Smooth muscle cell (in vitro differentiated cells): ENCODE data around the gene P2RY12. TPM values are rescaled to one million over a fixed set of nuclear protein-coding genes. Genes with fewer than 3 reads are reported as not detected.
A peak's percentile ranks its signal among the peaks of the same experiment; 100 is the strongest.

ENCODE experiments used
- DNase-seq: peaks from one replicate; lab custom pipeline; 2025; ENCODE audit not compliant: unreplicated experiment; lab: John Stamatoyannopoulos, UW
- H2AFZ ChIP-seq: fragments of 200-600 bp; sonication (generic); 2 replicates; pipeline ENCODE4 v1.6.0; 2016; ENCODE audit warnings: antibody characterized with exemption, low read depth, mild to moderate bottlenecking
- H3F3A ChIP-seq: fragments of 200-600 bp; sonication (generic); 2 replicates; pipeline ENCODE4 v1.6.0; 2017; ENCODE audit warnings: antibody characterized with exemption, low read depth
- H3K27ac ChIP-seq: fragments of 200-600 bp; sonication (generic); 2 replicates; pipeline ENCODE4 v1.5.1; 2016; ENCODE audit warnings: low read depth, mild to moderate bottlenecking
- H3K27me3 ChIP-seq: fragments of 200-600 bp; sonication (generic); 2 replicates; pipeline ENCODE4 v1.6.1; 2016; ENCODE audit warnings: low read depth, mild to moderate bottlenecking
- H3K36me3 ChIP-seq: fragments of 200-600 bp; sonication (generic); 2 replicates; pipeline ENCODE4 v1.5.1; 2016; ENCODE audit warnings: low read depth
- H3K4me1 ChIP-seq: fragments of 200-600 bp; sonication (generic); 2 replicates; pipeline ENCODE4 v1.5.1; 2016; ENCODE audit warnings: low read depth
- H3K4me2 ChIP-seq: fragments of 200-600 bp; sonication (generic); 2 replicates; pipeline ENCODE4 v1.6.0; 2016; ENCODE audit warnings: mild to moderate bottlenecking
- H3K4me3 ChIP-seq: fragments of 200-600 bp; sonication (generic); 2 replicates; pipeline ENCODE4 v1.5.1; 2016; ENCODE audit warnings: mild to moderate bottlenecking
- H3K79me2 ChIP-seq: fragments of 200-600 bp; sonication (generic); 2 replicates; pipeline ENCODE4 v1.6.0; 2016; ENCODE audit warnings: low read depth, mild to moderate bottlenecking
- H3K9ac ChIP-seq: fragments of 200-600 bp; sonication (generic); 2 replicates; pipeline ENCODE4 v1.6.0; 2016; ENCODE audit warnings: low read depth
- H3K9me3 ChIP-seq: fragments of 200-600 bp; sonication (generic); replicated peaks from 2 replicates; pipeline ENCODE4 v1.5.1; 2016; ENCODE audit warnings: low read depth
- H4K20me1 ChIP-seq: fragments of 200-600 bp; sonication (generic); 2 replicates; pipeline ENCODE4 v1.6.0; 2016; ENCODE audit warnings: low read depth
- CTCF ChIP-seq: fragments of 200-600 bp; sonication (generic); IDR thresholded peaks from 2 replicates; pipeline ENCODE4 v1.5.1; 2017; ENCODE audit warnings: borderline replicate concordance, mild to moderate bottlenecking, antibody characterized with exemption; ENCODE audit not compliant: insufficient read depth, poor library complexity, severe bottlenecking
- WGBS: methylation state at CpG from one replicate; pipeline ENCODE4 v1.1.7; 2016; ENCODE audit warnings: low lambda C conversion rate; 5-methylcytosine and 5-hydroxymethylcytosine counted together
- polyA plus RNA-seq: library from polyadenylated mRNA; unstranded; fragments of >200 nt; fragmentation: Nextera tagmentation; extraction: Ambion mirVana; gene quantifications from 2 replicates; pipeline ENCODE4 v1.2.1, GENCODE V29; 2016
- total RNA-seq: library from RNA; depleted of rRNA; stranded (reverse); fragments of >200 nt; gene quantifications from 2 replicates; pipeline ENCODE4 v1.2.3, GENCODE V29; 2014

P2RY12 gene
- total and polyA plus RNA-seq, 2 experiments from 2014 or later: not detected

GRCh38 chr3:151430821-151431484, 46.4 kb upstream of the P2RY12 start:
- Histone ChIP-seq H3K4me2 (peak overlapping the region; percentile 14), H3F3A (no peaks in the 10 kb centered on the region), H3K4me3 (no peak overlapping the region), H2AFZ (no peak overlapping the region), H3K4me1 (no peaks in the 10 kb centered on the region), H3K9me3 (no peaks in the 10 kb centered on the region), H3K36me3 (no peaks in the 10 kb centered on the region), H3K27me3 (no peaks in the 10 kb centered on the region), H3K27ac (peak overlapping the region; percentile 39), H3K79me2 (no peaks in the 10 kb centered on the region), H4K20me1 (no peaks in the 10 kb centered on the region), H3K9ac (no peak overlapping the region)
- TF ChIP-seq CTCF: no peak
- DNase-seq: no peak
- 83% methylated on average over 5 of the region's 5 CpGs for WGBS

GRCh38 chr3:151428386-151428785, 43.8 kb upstream of the P2RY12 start:
- Histone ChIP-seq H3K79me2 (no peaks in the 10 kb centered on the region), H3K36me3 (no peaks in the 10 kb centered on the region), H3K27ac (no peak overlapping the region), H3K9me3 (no peaks in the 10 kb centered on the region), H3K4me1 (no peaks in the 10 kb centered on the region), H3K9ac (no peak overlapping the region), H3K4me2 (no peak overlapping the region), H4K20me1 (no peaks in the 10 kb centered on the region), H3K27me3 (no peaks in the 10 kb centered on the region), H3F3A (no peaks in the 10 kb centered on the region), H3K4me3 (no peak overlapping the region), H2AFZ (no peak overlapping the region)
- no peak for TF ChIP-seq CTCF
- no peak for DNase-seq
- WGBS: 93% methylated on average over 2 of the region's 2 CpGs

- Histone ChIP-seq H3K36me3 (no peaks in the 10 kb centered on the region), H3F3A (no peaks in the 10 kb centered on the region), H2AFZ (no peak overlapping the region), H3K27me3 (no peaks in the 10 kb centered on the region), H3K79me2 (no peaks in the 10 kb centered on the region), H3K9ac (no peak overlapping the region), H3K9me3 (no peaks in the 10 kb centered on the region), H3K27ac (no peak overlapping the region), H3K4me2 (no peak overlapping the region), H3K4me1 (no peaks in the 10 kb centered on the region), H3K4me3 (no peak overlapping the region), H4K20me1 (no peaks in the 10 kb centered on the region)
- DNase-seq: no peak
- TF ChIP-seq CTCF: peak; percentile 3
Observed at GRCh38 chr3:151426341-151426657, 41.7 kb upstream of the P2RY12 start.

GRCh38 chr3:151425627-151426340, 41.2 kb upstream of the P2RY12 start:
- no peak overlapping the region for H3K4me3 ChIP-seq
- peak; percentile 32 for TF ChIP-seq CTCF
- no peaks in the 10 kb centered on the region for H3F3A ChIP-seq
- H3K27me3 ChIP-seq: no peaks in the 10 kb centered on the region
- no peaks in the 10 kb centered on the region for H3K79me2 ChIP-seq
- no peak for DNase-seq
- H3K4me2 ChIP-seq: peak overlapping the region; percentile 4
- no peak overlapping the region for H2AFZ ChIP-seq
- H3K9me3 ChIP-seq: no peaks in the 10 kb centered on the region
- H4K20me1 ChIP-seq: no peaks in the 10 kb centered on the region
- H3K4me1 ChIP-seq: no peaks in the 10 kb centered on the region
- H3K27ac ChIP-seq: no peak overlapping the region
- WGBS: 47% methylated on average over 4 of the region's 4 CpGs
- no peaks in the 10 kb centered on the region for H3K36me3 ChIP-seq
- no peak overlapping the region for H3K9ac ChIP-seq
